ENCODE results near the gene VSTM4.

Gene VSTM4

GRCh38 chr10:49081547-49082275 is 33.6 kb downstream of the VSTM4 start:
- no peaks in the 10 kb centered on the region for H3K36me3 ChIP-seq (ENCODE audit: low read depth)
- H3K9me3 ChIP-seq (ENCODE audit: severe bottlenecking), result peaks cover 1% of the 10 kb centered on the region
- DNase-seq (ENCODE audit: low spot score) (no peak), ATAC-seq (ENCODE audit: low read depth) (no peak)
- no peak overlapping the region for H3K4me3 ChIP-seq (ENCODE audit: severe bottlenecking)
- TF ChIP-seq CTCF (IDR thresholded peaks at IDR 0.05; ENCODE audit: poor library complexity, severe bottlenecking), result no peak
- H3K27ac ChIP-seq (ENCODE audit: poor library complexity, severe bottlenecking), result no peak overlapping the region
- H3K27me3 ChIP-seq (ENCODE audit: insufficient read depth, poor library complexity, severe bottlenecking), result peaks cover 6% of the 10 kb centered on the region
- H3K4me1 ChIP-seq (ENCODE audit: insufficient read depth, poor library complexity, severe bottlenecking), result no peaks in the 10 kb centered on the region

- Histone ChIP-seq H3K4me1 (ENCODE audit: insufficient read depth, poor library complexity, severe bottlenecking) (no peaks in the 10 kb centered on the region), H3K36me3 (ENCODE audit: low read depth) (no peaks in the 10 kb centered on the region), H3K27me3 (ENCODE audit: insufficient read depth, poor library complexity, severe bottlenecking) (peaks cover 6% of the 10 kb centered on the region), H3K4me3 (ENCODE audit: severe bottlenecking) (no peak overlapping the region), H3K9me3 (ENCODE audit: severe bottlenecking) (no peaks in the 10 kb centered on the region), H3K27ac (ENCODE audit: poor library complexity, severe bottlenecking) (no peak overlapping the region)
- no peak for DNase-seq (ENCODE audit: low spot score)
- TF ChIP-seq CTCF (IDR thresholded peaks at IDR 0.05; ENCODE audit: poor library complexity, severe bottlenecking), result no peak
- ATAC-seq (ENCODE audit: low read depth), result no peak
These were observed 34.4 kb downstream of the VSTM4 start for GRCh38 chr10:49080965-49081364.

GRCh38 chr10:49080071-49080470 is 35.3 kb downstream of the VSTM4 start:
- H3K36me3 ChIP-seq (ENCODE audit: low read depth), result no peaks in the 10 kb centered on the region
- ATAC-seq (ENCODE audit: low read depth) (no peak), DNase-seq (ENCODE audit: low spot score) (no peak)
- no peak for TF ChIP-seq CTCF (IDR thresholded peaks at IDR 0.05; ENCODE audit: poor library complexity, severe bottlenecking)
- peaks cover 6% of the 10 kb centered on the region for H3K27me3 ChIP-seq (ENCODE audit: insufficient read depth, poor library complexity, severe bottlenecking)
- H3K4me3 ChIP-seq (ENCODE audit: severe bottlenecking), result no peak overlapping the region
- H3K9me3 ChIP-seq (ENCODE audit: severe bottlenecking), result no peaks in the 10 kb centered on the region
- no peaks in the 10 kb centered on the region for H3K4me1 ChIP-seq (ENCODE audit: insufficient read depth, poor library complexity, severe bottlenecking)
- H3K27ac ChIP-seq (ENCODE audit: poor library complexity, severe bottlenecking), result no peak overlapping the region

GRCh38 chr10:49079499-49079898 is 35.8 kb downstream of the VSTM4 start:
- Histone ChIP-seq H3K4me3 (ENCODE audit: severe bottlenecking) (no peak overlapping the region), H3K4me1 (ENCODE audit: insufficient read depth, poor library complexity, severe bottlenecking) (no peaks in the 10 kb centered on the region), H3K36me3 (ENCODE audit: low read depth) (no peaks in the 10 kb centered on the region), H3K9me3 (ENCODE audit: severe bottlenecking) (no peaks in the 10 kb centered on the region), H3K27me3 (ENCODE audit: insufficient read depth, poor library complexity, severe bottlenecking) (peaks cover 6% of the 10 kb centered on the region), H3K27ac (ENCODE audit: poor library complexity, severe bottlenecking) (no peak overlapping the region)
- no peak for DNase-seq (ENCODE audit: low spot score)
- TF ChIP-seq CTCF (IDR thresholded peaks at IDR 0.05; ENCODE audit: poor library complexity, severe bottlenecking), result no peak
- no peak for ATAC-seq (ENCODE audit: low read depth)

GRCh38 chr10:49079072-49079471 is 36.2 kb downstream of the VSTM4 start:
- no peak for TF ChIP-seq CTCF (IDR thresholded peaks at IDR 0.05; ENCODE audit: poor library complexity, severe bottlenecking)
- H3K4me1 ChIP-seq (ENCODE audit: insufficient read depth, poor library complexity, severe bottlenecking), result no peaks in the 10 kb centered on the region
- ATAC-seq (ENCODE audit: low read depth) (no peak), DNase-seq (ENCODE audit: low spot score) (no peak)
- H3K9me3 ChIP-seq (ENCODE audit: severe bottlenecking), result no peaks in the 10 kb centered on the region
- H3K27ac ChIP-seq (ENCODE audit: poor library complexity, severe bottlenecking), result no peak overlapping the region
- peaks cover 6% of the 10 kb centered on the region for H3K27me3 ChIP-seq (ENCODE audit: insufficient read depth, poor library complexity, severe bottlenecking)
- no peak overlapping the region for H3K4me3 ChIP-seq (ENCODE audit: severe bottlenecking)
- no peaks in the 10 kb centered on the region for H3K36me3 ChIP-seq (ENCODE audit: low read depth)
